Measurements from ENCODE around the gene GDPD4. TPM values are rescaled to one million over a fixed set of nuclear protein-coding genes. Genes with fewer than 3 reads are reported as not detected.

The GDPD4 gene
- total and polyA plus RNA-seq, 2 of the 4 experiments (the other 2 are of a cell fraction), result not detected

- Histone ChIP-seq H4K20me1 (ENCODE audit: insufficient read depth, low read length) (no peaks in the 10 kb centered on the region), H3K23ac (ENCODE audit: low read depth, low read length) (no peak overlapping the region), H3K4me2 (ENCODE audit: low read depth, low read length) (no peak overlapping the region; the same call in 1 of the 2 replicates), H2AK5ac (ENCODE audit: low read depth, low read length) (peak overlapping the region; percentile 88), H4K5ac (ENCODE audit: low read depth, low read length) (peak overlapping the region; percentile 15; the same call in 1 of the 2 replicates), H2BK20ac (ENCODE audit: low read depth, low read length) (peak overlapping the region; percentile 68; the same call in 1 of the 2 replicates), H3K4ac (ENCODE audit: low read depth, low read length) (peak overlapping the region; percentile 70), H2AK9ac (replicated peaks; ENCODE audit: low read depth, low read length, poor library complexity) (no peak overlapping the region), H2BK120ac (ENCODE audit: low read depth, low read length) (peak overlapping the region; percentile 15; the same call in 1 of the 2 replicates), H3K9ac (ENCODE audit: low read depth, low read length) (no peak overlapping the region), H3K9me3 (ENCODE audit: control insufficient read depth, insufficient read depth, low read length) (no peaks in the 10 kb centered on the region), H3K27me3 (ENCODE audit: control insufficient read depth, insufficient read depth, low read length) (no peaks in the 10 kb centered on the region), H2AFZ (replicated peaks; ENCODE audit: low read length, poor library complexity) (peak overlapping the region; percentile 55), H3K14ac (replicated peaks; ENCODE audit: low read depth, low read length) (peak overlapping the region; percentile 14; the same call in 1 of the 2 replicates), H3K27ac (ENCODE audit: insufficient read depth, low read length) (peak overlapping the region; percentile 38), H3K9me1 (ENCODE audit: insufficient read depth, low read length) (peaks cover 8% of the 10 kb centered on the region), H3K4me1 (ENCODE audit: control insufficient read depth, insufficient read depth, low read length) (peaks cover 12% of the 10 kb centered on the region), H4K91ac (ENCODE audit: insufficient read depth, low read depth, low read length) (peak overlapping the region; percentile 41), H3K36me3 (ENCODE audit: control insufficient read depth, insufficient read depth, low read length) (no peaks in the 10 kb centered on the region), H2BK5ac (ENCODE audit: low read depth, low read length, poor library complexity, severe bottlenecking) (peak overlapping the region; percentile 70), H3K4me3 (ENCODE audit: insufficient read depth, low read depth, low read length) (no peak overlapping the region), H3K79me1 (ENCODE audit: low read depth in 1 of 2, low read length in 2 of 2) (no peaks in the 10 kb centered on the region), H3K18ac (ENCODE audit: low read depth, low read length) (peak overlapping the region; percentile 38), H4K8ac (ENCODE audit: low read depth in 2 of 2, low read length in 2 of 2) (peak overlapping the region; percentile 1 to 54; a peak in 1 of 4 replicates), H2BK15ac (ENCODE audit: low read depth, low read length) (peak overlapping the region; percentile 59; the same call in 1 of the 3 replicates), H3K56ac (ENCODE audit: extremely low read depth, insufficient read depth, low read length) (no peak overlapping the region)
- intact Hi-C loops (cut with micrococcal nuclease) (no loop called here), in situ Hi-C loops (cut with MboI; ENCODE audit: low sequenced_read_pairs) (no loop called here), dilution Hi-C loops (cut with HindIII; ENCODE audit: low sequenced_read_pairs, unreplicated experiment) (no loop called here)
- no CpG with 5 or more reads among the region's 5 CpGs for WGBS, 2 experiments (ENCODE audit: extremely low coverage in 2 of 2, insufficient read length in 1 of 2)
- peak; percentile 95 for ATAC-seq (ENCODE audit: low read depth)
- BruUV-seq (replicated peaks), result no TSS peak
- ChIA-PET POLR2A (ENCODE audit: unreplicated experiment) (no interaction called here), CTCF (no interaction called here)
- TF ChIP-seq BHLHE40 (IDR thresholded peaks at IDR 0.05; ENCODE audit: low read depth, low read length) (peak; percentile 97), FOS (IDR thresholded peaks at IDR 0.05; ENCODE audit: low read depth, low read length) (peak; percentile 95), MAFK (IDR thresholded peaks at IDR 0.05; ENCODE audit: low read depth, low read length) (peak; percentile 53; the same call in 1 of the 2 replicates), CEBPB (IDR thresholded peaks at IDR 0.05; ENCODE audit: low read depth, low read length) (peak; percentile 87), ELK1 (IDR thresholded peaks at IDR 0.05; ENCODE audit: borderline replicate concordance, low read depth, low read length) (no peak), POLR2A (IDR thresholded peaks at IDR 0.05; ENCODE audit: low read depth, low read length) (no peak), RCOR1 (IDR thresholded peaks at IDR 0.05; ENCODE audit: insufficient replicate concordance, low read length) (peak; percentile 32)
- peak; percentile 97 for DNase-seq
Measured at GRCh38 chr11:77287615-77288273, 13.7 kb downstream of the GDPD4 start.
